Measurements from ENCODE around the gene NELL1.
"Not testable (repeated sequence)": the region's sequence is repeated elsewhere in the genome, so short reads cannot be mapped to it uniquely, and the experiment has no call there.

- TF ChIP-seq, protein P1, sequence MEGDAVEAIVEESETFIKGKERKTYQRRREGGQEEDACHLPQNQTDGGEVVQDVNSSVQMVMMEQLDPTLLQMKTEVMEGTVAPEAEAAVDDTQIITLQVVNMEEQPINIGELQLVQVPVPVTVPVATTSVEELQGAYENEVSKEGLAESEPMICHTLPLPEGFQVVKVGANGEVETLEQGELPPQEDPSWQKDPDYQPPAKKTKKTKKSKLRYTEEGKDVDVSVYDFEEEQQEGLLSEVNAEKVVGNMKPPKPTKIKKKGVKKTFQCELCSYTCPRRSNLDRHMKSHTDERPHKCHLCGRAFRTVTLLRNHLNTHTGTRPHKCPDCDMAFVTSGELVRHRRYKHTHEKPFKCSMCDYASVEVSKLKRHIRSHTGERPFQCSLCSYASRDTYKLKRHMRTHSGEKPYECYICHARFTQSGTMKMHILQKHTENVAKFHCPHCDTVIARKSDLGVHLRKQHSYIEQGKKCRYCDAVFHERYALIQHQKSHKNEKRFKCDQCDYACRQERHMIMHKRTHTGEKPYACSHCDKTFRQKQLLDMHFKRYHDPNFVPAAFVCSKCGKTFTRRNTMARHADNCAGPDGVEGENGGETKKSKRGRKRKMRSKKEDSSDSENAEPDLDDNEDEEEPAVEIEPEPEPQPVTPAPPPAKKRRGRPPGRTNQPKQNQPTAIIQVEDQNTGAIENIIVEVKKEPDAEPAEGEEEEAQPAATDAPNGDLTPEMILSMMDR (IDR thresholded peaks at IDR 0.05; ENCODE audit: extremely low read depth in 1 of 2, insufficient read depth in 1 of 2, low read depth in 1 of 2, low read length in 2 of 2), result not testable (repeated sequence)
- TF ChIP-seq POLR2A (IDR thresholded peaks at IDR 0.05; ENCODE audit: low read depth, low read length); MYC (IDR thresholded peaks at IDR 0.05; ENCODE audit: low read depth, low read length); POLR2AphosphoS5 (IDR thresholded peaks at IDR 0.05; ENCODE audit: insufficient read depth, low read depth, low read length); FOS (IDR thresholded peaks at IDR 0.05; ENCODE audit: borderline replicate concordance, insufficient read depth, low read length): not testable (repeated sequence)
- TF ChIP-seq, protein P2, sequence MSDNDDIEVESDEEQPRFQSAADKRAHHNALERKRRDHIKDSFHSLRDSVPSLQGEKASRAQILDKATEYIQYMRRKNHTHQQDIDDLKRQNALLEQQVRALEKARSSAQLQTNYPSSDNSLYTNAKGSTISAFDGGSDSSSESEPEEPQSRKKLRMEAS (IDR thresholded peaks at IDR 0.05; ENCODE audit: insufficient read depth, insufficient read length), result not testable (repeated sequence)
These were observed 602.8 kb downstream of the NELL1 start for GRCh38 chr11:21272139-21272538.

Measured in endothelial cell of umbilical vein (primary cell).